OCI-LY3 (cell line): ENCODE measurements around the gene MGRN1.

Experiments used
- H2AFZ ChIP-seq: fragments of 200-600, 300-600 bp; shearing (Covaris generic); 2 replicates; pipeline ENCODE4 v1.6.0; 2014; ENCODE audit warnings: antibody characterized with exemption, low read depth, low read length
- H3K27ac ChIP-seq: fragments of 200-600, 300-600 bp; sonication (generic); 2 replicates; pipeline ENCODE4 v1.5.1; 2014; ENCODE audit warnings: mild to moderate bottlenecking, low read length, moderate library complexity, mixed read lengths
- H3K27me3 ChIP-seq: fragments of 200-600, 300-600 bp; sonication (generic); 2 replicates; pipeline ENCODE4 v1.6.1; 2014; ENCODE audit warnings: low read depth, low read length, mixed read lengths
- H3K36me3 ChIP-seq: fragments of 200-600, 300-600 bp; sonication (generic); replicated peaks from 2 replicates; pipeline ENCODE3; 2014; ENCODE audit warnings: low read depth, low read length, mixed read lengths
- H3K4me1 ChIP-seq: fragments of 300-600, 200-600 bp; sonication (generic); 2 replicates; pipeline ENCODE4 v1.6.1; 2014; ENCODE audit warnings: low read length, mixed read lengths
- H3K4me2 ChIP-seq: fragments of 200-600, 300-600 bp; sonication (generic); 2 replicates; pipeline ENCODE4 v1.6.1; 2014; ENCODE audit warnings: low read length, mixed read lengths
- H3K4me3 ChIP-seq: fragments of 300-600, 200-600 bp; sonication (generic); 2 replicates; pipeline ENCODE4 v1.5.1; 2014; ENCODE audit warnings: antibody characterized with exemption, mild to moderate bottlenecking, low read length, moderate library complexity
- H3K79me2 ChIP-seq: fragments of 300-600, 200-600 bp; shearing (Covaris generic); 2 replicates; pipeline ENCODE4 v1.6.1; 2014; ENCODE audit warnings: mild to moderate bottlenecking, low read length, mixed read lengths
- H3K9ac ChIP-seq: fragments of 300-600, 200-600 bp; shearing (Covaris generic); 2 replicates; pipeline ENCODE4 v1.6.0; 2014; ENCODE audit warnings: mild to moderate bottlenecking, low read length, moderate library complexity
- H3K9me3 ChIP-seq: fragments of 200-600, 300-600 bp; shearing (Covaris generic); 2 replicates; pipeline ENCODE4 v1.6.1; 2014; ENCODE audit warnings: low read length, mixed read lengths; ENCODE audit not compliant: insufficient read depth
- H4K20me1 ChIP-seq: fragments of 200-600, 300-600 bp; sonication (generic); 2 replicates; pipeline ENCODE4 v1.6.1; 2016; ENCODE audit warnings: low read length, mixed read lengths; ENCODE audit not compliant: insufficient read depth
- EZH2phosphoT487 ChIP-seq: fragments of 200-600 bp; shearing (Covaris generic); IDR thresholded peaks from 2 replicates; pipeline ENCODE4 v1.6.1; 2018; ENCODE audit warnings: antibody characterized with exemption, mixed run types, low read depth
- TF ChIP-seq, protein P1 (sequence below): fragments of 200-600, 300-600 bp; sonication (generic); IDR thresholded peaks from 2 replicates; pipeline ENCODE4 v1.5.1; 2014; ENCODE audit warnings: antibody characterized with exemption, low read length, low read depth

MGRN1 gene

GRCh38 chr16:4639899-4640509 lies 15.4 kb downstream of the MGRN1 start:
- H3K4me2 ChIP-seq = no peak overlapping the region
- H3K27me3 ChIP-seq = no peaks in the 10 kb centered on the region
- H3K9ac ChIP-seq = no peak overlapping the region
- H2AFZ ChIP-seq = no peak overlapping the region
- peaks cover 31% of the 10 kb centered on the region for H4K20me1 ChIP-seq
- TF ChIP-seq, protein P1, sequence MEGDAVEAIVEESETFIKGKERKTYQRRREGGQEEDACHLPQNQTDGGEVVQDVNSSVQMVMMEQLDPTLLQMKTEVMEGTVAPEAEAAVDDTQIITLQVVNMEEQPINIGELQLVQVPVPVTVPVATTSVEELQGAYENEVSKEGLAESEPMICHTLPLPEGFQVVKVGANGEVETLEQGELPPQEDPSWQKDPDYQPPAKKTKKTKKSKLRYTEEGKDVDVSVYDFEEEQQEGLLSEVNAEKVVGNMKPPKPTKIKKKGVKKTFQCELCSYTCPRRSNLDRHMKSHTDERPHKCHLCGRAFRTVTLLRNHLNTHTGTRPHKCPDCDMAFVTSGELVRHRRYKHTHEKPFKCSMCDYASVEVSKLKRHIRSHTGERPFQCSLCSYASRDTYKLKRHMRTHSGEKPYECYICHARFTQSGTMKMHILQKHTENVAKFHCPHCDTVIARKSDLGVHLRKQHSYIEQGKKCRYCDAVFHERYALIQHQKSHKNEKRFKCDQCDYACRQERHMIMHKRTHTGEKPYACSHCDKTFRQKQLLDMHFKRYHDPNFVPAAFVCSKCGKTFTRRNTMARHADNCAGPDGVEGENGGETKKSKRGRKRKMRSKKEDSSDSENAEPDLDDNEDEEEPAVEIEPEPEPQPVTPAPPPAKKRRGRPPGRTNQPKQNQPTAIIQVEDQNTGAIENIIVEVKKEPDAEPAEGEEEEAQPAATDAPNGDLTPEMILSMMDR = no peak
- no peaks in the 10 kb centered on the region for H3K9me3 ChIP-seq
- peaks cover 73% of the 10 kb centered on the region for H3K79me2 ChIP-seq
- no peaks in the 10 kb centered on the region for H3K4me1 ChIP-seq
- H3K27ac ChIP-seq = no peak overlapping the region
- no peak overlapping the region for H3K4me3 ChIP-seq
- H3K36me3 ChIP-seq = no peaks in the 10 kb centered on the region

GRCh38 chr16:4640572-4641305 lies 16.1 kb downstream of the MGRN1 start:
- peaks cover 80% of the 10 kb centered on the region for H3K79me2 ChIP-seq
- H3K9me3 ChIP-seq = no peaks in the 10 kb centered on the region
- no peak overlapping the region for H3K27ac ChIP-seq

GRCh38 chr16:4641306-4641687 lies 16.7 kb downstream of the MGRN1 start:
- peaks cover 77% of the 10 kb centered on the region for H3K79me2 ChIP-seq
- no peak overlapping the region for H3K27ac ChIP-seq
- H3K4me3 ChIP-seq = no peak overlapping the region

More at GRCh38 chr16:4640572-4641305, 16.1 kb downstream of the MGRN1 start:
- Histone ChIP-seq H2AFZ (no peak overlapping the region), H3K9ac (no peak overlapping the region), H3K36me3 (no peaks in the 10 kb centered on the region), H3K4me3 (no peak overlapping the region), H3K4me2 (no peak overlapping the region), H3K4me1 (no peaks in the 10 kb centered on the region), H4K20me1 (peaks cover 35% of the 10 kb centered on the region), H3K27me3 (no peaks in the 10 kb centered on the region)
- TF ChIP-seq EZH2phosphoT487 = no peak
- TF ChIP-seq, protein P1 = no peak

GRCh38 chr16:4641895-4642294 lies 17.3 kb downstream of the MGRN1 start:
- Histone ChIP-seq H3K27ac (no peak overlapping the region), H4K20me1 (peaks cover 33% of the 10 kb centered on the region), H3K9ac (no peak overlapping the region), H3K4me3 (no peak overlapping the region), H3K36me3 (no peaks in the 10 kb centered on the region), H3K4me2 (no peak overlapping the region), H3K27me3 (no peaks in the 10 kb centered on the region), H3K79me2 (peaks cover 80% of the 10 kb centered on the region), H3K9me3 (no peaks in the 10 kb centered on the region), H2AFZ (no peak overlapping the region), H3K4me1 (no peaks in the 10 kb centered on the region)
- TF ChIP-seq EZH2phosphoT487 = no peak
- TF ChIP-seq, protein P1 = no peak

More at GRCh38 chr16:4641306-4641687, 16.7 kb downstream of the MGRN1 start:
- Histone ChIP-seq H3K9me3 (no peaks in the 10 kb centered on the region), H3K4me1 (no peaks in the 10 kb centered on the region), H3K4me2 (no peak overlapping the region), H3K27me3 (no peaks in the 10 kb centered on the region), H3K9ac (no peak overlapping the region), H4K20me1 (peaks cover 34% of the 10 kb centered on the region), H2AFZ (no peak overlapping the region), H3K36me3 (no peaks in the 10 kb centered on the region)
- no peak for TF ChIP-seq EZH2phosphoT487
- TF ChIP-seq, protein P1 = no peak
